Ishikawa (cell line): ENCODE results near the gene CHAC1.

Source experiments
- CEBPB ChIP-seq: IDR thresholded peaks from 2 replicates; pipeline ENCODE4 v1.6.1; 2012
- CREB1 ChIP-seq: IDR thresholded peaks from 2 replicates; pipeline ENCODE4 v1.6.1; 2012; ENCODE audit warnings: low read depth
- EGR1 ChIP-seq: IDR thresholded peaks from 2 replicates; pipeline ENCODE4 v1.6.1; 2012
- EP300 ChIP-seq: IDR thresholded peaks from 2 replicates; pipeline ENCODE4 v1.6.1; 2012; ENCODE audit warnings: borderline replicate concordance
- FOXM1 ChIP-seq: IDR thresholded peaks from 2 replicates; pipeline ENCODE4 v1.6.1; 2012; ENCODE audit warnings: low read depth, borderline replicate concordance
- MAX ChIP-seq: IDR thresholded peaks from 2 replicates; pipeline ENCODE4 v1.6.1; 2012
- NFIC ChIP-seq: IDR thresholded peaks from 2 replicates; pipeline ENCODE4 v1.6.1; 2012
- RAD21 ChIP-seq: IDR thresholded peaks from 2 replicates; pipeline ENCODE4 v1.6.1; 2012; ENCODE audit warnings: low read depth
- REST ChIP-seq: IDR thresholded peaks from 2 replicates; pipeline ENCODE4 v1.6.1; 2012; ENCODE audit warnings: low read depth, mild to moderate bottlenecking
- TAF1 ChIP-seq: IDR thresholded peaks from 2 replicates; pipeline ENCODE4 v1.6.1; 2012; ENCODE audit warnings: low read depth, mild to moderate bottlenecking
- TCF12 ChIP-seq: IDR thresholded peaks from 2 replicates; pipeline ENCODE4 v1.6.1; 2012; ENCODE audit warnings: low read depth
- TEAD4 ChIP-seq: IDR thresholded peaks from 2 replicates; pipeline ENCODE4 v1.6.1; 2012
- USF1 ChIP-seq: IDR thresholded peaks from 2 replicates; pipeline ENCODE4 v1.6.1; 2012
- YY1 ChIP-seq: IDR thresholded peaks from 2 replicates; pipeline ENCODE4 v1.6.1; 2012; ENCODE audit warnings: low read depth
- ZBTB7A ChIP-seq: IDR thresholded peaks from 2 replicates; pipeline ENCODE4 v1.6.1; 2012; ENCODE audit warnings: low read depth

The CHAC1 gene

GRCh38 chr15:40955141-40955903 is 2.1 kb downstream of the CHAC1 start:
- TF ChIP-seq EGR1 = no peak
- TF ChIP-seq TAF1 = no peak
- TF ChIP-seq CREB1 = no peak
- TF ChIP-seq REST = no peak
- no peak for TF ChIP-seq ZBTB7A
- no peak for TF ChIP-seq MAX
- TF ChIP-seq USF1 = no peak
- TF ChIP-seq TCF12 = no peak
- no peak for TF ChIP-seq YY1
- no peak for TF ChIP-seq TEAD4
- TF ChIP-seq FOXM1 = no peak
- no peak for TF ChIP-seq EP300
- TF ChIP-seq RAD21 = no peak
- TF ChIP-seq CEBPB = no peak
- no peak for TF ChIP-seq NFIC

- TF ChIP-seq ZBTB7A (0 out of 2 replicates have a peak, but pooled peaks have one; percentile 45), REST (no peak), TCF12 (peak; percentile 94), FOXM1 (peak; percentile 71; the same call in 1 of the 2 replicates), NFIC (peak; percentile 92), TEAD4 (peak; percentile 77), EP300 (peak; percentile 90), YY1 (no peak), MAX (peak; percentile 56), CEBPB (no peak), TAF1 (peak; percentile 32; the same call in 1 of the 2 replicates)
Observed at GRCh38 chr15:40955930-40956540, 2.8 kb downstream of the CHAC1 start.

GRCh38 chr15:40956541-40956982 is 3.3 kb downstream of the CHAC1 start:
- TF ChIP-seq TCF12 (no peak), FOXM1 (no peak), EP300 (no peak), CREB1 (no peak), MAX (no peak; the same call in 1 of the 2 replicates), REST (no peak), USF1 (no peak), EGR1 (no peak), TEAD4 (no peak), NFIC (no peak), TAF1 (no peak), RAD21 (no peak), ZBTB7A (no peak), YY1 (no peak), CEBPB (no peak)
